NCI-H1930 (cell line): ENCODE results near the gene LILRB2.
"Not testable (repeated sequence)": the region's sequence is repeated elsewhere in the genome, so short reads cannot be mapped to it uniquely, and the experiment has no call there.

Source experiments
- DNase-seq, 2 experiments: peaks; one replicate each; lab custom pipeline; 2025; lab: John Stamatoyannopoulos, UW

Gene LILRB2

GRCh38 chr19:54240372-54241336 lies 40.3 kb downstream of the LILRB2 start:
- not testable (repeated sequence) for DNase-seq

GRCh38 chr19:54239491-54240371 lies 41.2 kb downstream of the LILRB2 start:
- not testable (repeated sequence) for DNase-seq

GRCh38 chr19:54233941-54234340 lies 47.0 kb downstream of the LILRB2 start:
- DNase-seq, result no peak

- peak; percentile 40 to 74 for DNase-seq
Measured at GRCh38 chr19:54231077-54231931, 49.6 kb downstream of the LILRB2 start.

GRCh38 chr19:54230031-54230430 lies 50.9 kb downstream of the LILRB2 start:
- no peak for DNase-seq

GRCh38 chr19:54229146-54229545 lies 51.8 kb downstream of the LILRB2 start:
- no peak for DNase-seq

GRCh38 chr19:54224619-54225018 lies 56.3 kb downstream of the LILRB2 start:
- DNase-seq, result not testable (repeated sequence)

GRCh38 chr19:54223937-54224281 lies 57.0 kb downstream of the LILRB2 start:
- DNase-seq, result not testable (repeated sequence)
